HG03025 (cell line): ENCODE results near the gene DCAF5.
"Not testable (repeated sequence)": the region's sequence is repeated elsewhere in the genome, so short reads cannot be mapped to it uniquely, and the experiment has no call there.

Experiments
- ATAC-seq: cut with Tn5 transposase; IDR thresholded peaks from one replicate; pipeline ENCODE4 v1.9.1; 2021; ENCODE audit warnings: mild to moderate bottlenecking, moderate library complexity; ENCODE audit not compliant: unreplicated experiment, low FRiP score

The DCAF5 gene, protein sequence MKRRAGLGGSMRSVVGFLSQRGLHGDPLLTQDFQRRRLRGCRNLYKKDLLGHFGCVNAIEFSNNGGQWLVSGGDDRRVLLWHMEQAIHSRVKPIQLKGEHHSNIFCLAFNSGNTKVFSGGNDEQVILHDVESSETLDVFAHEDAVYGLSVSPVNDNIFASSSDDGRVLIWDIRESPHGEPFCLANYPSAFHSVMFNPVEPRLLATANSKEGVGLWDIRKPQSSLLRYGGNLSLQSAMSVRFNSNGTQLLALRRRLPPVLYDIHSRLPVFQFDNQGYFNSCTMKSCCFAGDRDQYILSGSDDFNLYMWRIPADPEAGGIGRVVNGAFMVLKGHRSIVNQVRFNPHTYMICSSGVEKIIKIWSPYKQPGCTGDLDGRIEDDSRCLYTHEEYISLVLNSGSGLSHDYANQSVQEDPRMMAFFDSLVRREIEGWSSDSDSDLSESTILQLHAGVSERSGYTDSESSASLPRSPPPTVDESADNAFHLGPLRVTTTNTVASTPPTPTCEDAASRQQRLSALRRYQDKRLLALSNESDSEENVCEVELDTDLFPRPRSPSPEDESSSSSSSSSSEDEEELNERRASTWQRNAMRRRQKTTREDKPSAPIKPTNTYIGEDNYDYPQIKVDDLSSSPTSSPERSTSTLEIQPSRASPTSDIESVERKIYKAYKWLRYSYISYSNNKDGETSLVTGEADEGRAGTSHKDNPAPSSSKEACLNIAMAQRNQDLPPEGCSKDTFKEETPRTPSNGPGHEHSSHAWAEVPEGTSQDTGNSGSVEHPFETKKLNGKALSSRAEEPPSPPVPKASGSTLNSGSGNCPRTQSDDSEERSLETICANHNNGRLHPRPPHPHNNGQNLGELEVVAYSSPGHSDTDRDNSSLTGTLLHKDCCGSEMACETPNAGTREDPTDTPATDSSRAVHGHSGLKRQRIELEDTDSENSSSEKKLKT

DNA sequence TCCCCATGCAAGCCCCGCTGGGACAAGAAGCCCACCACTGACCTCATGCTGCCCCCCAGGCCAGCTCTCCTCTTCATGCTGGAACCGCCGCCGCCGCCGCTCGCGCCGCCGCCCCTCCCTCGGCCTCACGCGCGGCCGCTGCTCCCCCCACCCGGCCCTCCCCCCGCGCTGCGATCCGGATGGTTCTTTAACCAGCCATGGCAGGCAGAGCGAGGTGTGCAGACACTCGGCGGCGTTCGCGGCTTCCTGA lies at the start of gene DCAF5:
TSS of gene DCAF5 (minus strand) at position 218 of the 250 bp plus-strand sequence. CDS start at position 77, 141 bp downstream.
- no peak for ATAC-seq

DNA sequence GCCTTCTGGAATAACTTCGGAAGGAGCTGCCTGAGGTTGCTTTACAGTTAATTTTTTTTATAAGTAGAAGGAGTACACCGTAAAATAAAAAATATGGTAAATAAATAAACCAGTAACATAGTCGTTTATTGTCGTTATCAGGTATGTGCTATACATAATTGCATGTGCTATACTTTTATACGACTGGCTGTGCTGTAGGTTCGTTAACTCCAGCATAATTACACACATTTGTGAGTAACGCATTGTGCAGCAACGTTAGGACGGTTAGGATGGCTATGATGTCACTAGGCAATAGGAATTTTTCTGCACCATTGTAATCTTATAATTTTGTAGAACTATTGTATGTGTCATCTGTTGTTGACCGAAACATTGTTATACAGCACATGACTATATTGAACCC lies 46.9 kb upstream of the DCAF5 start:
- ATAC-seq: no peak

DNA sequence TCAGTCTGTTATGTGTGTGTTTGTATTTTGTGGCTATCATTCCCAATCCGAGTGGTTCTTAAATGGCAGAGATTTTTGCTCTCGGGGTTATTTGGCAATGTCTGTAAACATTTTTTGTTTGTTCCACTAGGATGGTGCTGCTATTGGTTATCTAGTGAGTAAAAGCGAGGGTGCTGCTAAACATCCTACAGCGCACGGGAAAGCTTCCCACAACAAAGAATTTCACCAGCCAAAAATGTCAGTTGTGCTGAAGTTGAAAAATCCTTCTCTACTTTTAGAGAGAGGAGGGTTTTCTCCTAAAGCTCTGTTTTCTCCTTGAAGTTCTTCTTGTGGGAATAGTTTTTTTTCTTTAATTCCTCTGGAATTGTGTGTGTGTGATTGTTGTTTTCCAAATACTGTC lies 40.8 kb upstream of the DCAF5 start:
- no peak for ATAC-seq

DNA sequence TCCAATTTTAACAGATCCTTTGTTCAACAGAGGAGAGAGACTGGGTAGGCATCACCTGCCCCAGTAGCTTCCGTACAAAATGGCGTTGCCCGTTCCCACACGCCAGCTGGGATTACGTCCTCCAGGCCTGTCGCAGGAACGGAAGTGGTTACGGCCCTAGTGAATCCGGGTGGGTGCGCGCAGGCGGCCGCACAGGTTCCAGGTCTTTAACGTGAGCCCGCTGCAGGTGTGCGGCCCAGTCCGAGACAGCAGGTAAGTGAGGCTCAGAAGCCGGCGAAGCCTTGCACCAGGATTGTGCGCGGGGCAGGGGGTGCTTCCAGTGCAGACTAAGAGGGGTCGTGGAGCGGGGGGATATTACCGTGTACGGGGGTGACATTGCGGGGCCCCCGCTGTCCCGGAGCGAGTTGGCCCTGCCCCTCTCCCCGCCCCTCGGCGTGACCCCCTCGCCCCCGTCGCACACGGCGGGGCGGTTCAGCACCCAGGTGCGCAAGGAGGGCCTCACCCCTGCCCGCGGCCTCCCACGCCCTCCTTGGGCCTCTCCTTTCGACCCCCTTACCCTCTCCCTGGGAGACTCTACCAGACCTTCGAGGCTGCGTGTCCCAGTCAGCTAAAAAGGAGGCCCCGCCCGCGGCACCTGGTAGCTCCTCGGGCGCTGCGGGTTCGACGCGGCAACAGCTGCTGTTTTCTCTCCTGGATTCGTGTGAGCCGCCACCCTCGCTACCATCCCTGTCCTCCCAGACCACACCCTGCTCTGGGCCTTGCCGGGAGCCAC lies 38.6 kb upstream of the DCAF5 start, which contains the start of gene EXD2:
TSS of gene EXD2 (plus strand) at position 159 of the 772 bp plus-strand sequence. CDS start 17,973 bp downstream, outside the sequence.
- peak; percentile 95 for ATAC-seq

DNA sequence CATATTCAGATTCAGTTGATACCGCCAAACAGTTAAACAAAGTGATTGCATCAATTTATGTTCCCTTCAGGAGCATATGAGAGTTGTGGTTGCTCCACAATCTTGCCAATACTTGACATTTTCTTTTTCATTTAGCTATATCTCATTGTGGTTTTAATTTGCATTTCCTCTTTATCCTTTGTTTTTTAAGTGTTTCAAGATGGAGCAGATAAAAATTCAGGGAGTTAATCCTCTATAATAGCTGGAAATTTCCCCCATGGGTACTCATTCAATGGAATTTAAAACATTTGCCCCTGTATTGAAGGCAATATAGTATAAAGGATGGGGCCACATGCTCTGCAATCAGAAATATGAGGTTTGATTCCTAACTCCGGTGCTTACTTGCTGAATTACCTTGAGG lies 37.3 kb upstream of the DCAF5 start:
- ATAC-seq: no peak

DNA sequence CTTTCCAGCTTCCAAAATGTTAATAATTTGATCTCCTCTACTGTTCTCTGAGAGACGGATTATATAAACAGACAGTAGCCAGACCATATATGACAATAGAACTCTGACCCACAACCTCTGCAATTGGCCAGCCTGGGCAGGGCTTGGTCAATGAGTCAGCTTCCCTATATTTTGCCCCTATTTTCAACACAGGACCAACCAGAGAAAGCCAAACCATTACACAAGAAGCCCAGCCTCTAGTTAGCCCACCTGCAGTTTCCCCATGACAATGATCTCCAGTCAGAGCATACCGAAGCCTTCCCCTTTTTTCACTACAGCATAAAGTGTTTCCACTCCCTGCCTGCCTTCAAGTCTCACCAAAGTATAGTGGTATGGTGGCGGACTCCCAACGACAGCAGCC lies 30.8 kb upstream of the DCAF5 start:
- ATAC-seq: no peak

DNA sequence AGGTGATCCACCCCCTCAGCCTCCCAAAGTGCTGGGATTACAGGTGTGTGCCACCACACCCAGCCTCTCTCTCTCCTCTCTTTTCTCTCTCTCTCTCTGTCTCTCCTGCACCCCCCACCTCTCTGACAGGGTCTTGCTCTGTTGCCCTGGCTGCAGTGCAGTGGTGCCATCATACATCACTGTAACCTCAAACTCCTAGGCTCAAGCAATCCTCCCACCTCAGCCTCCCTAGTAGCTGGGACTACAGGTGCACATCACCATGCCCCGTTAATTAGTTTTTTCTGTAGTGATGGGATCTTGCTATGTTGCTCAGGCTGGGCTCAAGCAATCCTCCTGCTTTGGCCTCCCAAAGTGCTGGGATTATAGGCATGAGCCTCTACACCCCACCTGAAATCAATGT lies 29.7 kb upstream of the DCAF5 start:
- not testable (repeated sequence) for ATAC-seq

DNA sequence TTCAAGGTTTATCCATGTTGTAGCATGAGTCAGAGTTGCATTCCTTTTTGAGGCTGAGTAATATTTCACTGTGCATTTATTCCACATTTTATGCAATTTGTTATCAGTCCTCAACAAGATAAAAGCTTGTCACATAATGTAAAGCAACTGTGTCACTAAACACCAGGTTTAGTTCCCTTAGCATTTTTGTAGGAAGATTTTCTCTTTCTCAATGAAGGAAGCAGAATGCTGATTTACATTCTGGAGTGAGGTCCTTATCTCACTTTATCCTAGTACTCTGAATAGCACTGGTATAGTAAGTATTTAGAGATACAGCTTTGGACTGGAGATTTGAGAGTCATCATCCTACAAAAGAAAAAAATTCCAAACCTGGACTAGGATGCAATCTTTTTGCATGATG lies 28.6 kb upstream of the DCAF5 start:
- ATAC-seq: no peak

DNA sequence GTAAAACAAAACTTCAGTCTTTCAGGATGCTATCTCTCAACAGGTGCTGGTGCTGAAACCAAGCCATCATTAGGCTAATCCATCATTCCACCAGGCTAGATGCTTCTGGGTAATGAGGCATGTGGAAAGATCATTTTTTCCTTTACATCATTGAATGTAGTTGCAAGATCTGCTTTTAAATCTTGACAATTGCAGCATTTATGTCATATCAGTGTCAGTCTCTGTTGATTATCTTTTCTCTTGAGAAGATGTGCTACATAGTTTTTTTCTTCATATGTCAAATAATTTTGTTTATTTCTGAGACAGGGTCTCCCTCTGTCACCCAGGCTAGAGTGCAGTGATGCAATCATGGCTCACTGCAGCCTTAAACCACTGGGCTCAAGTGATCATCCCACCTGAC lies 22.2 kb upstream of the DCAF5 start:
- no peak for ATAC-seq

DNA sequence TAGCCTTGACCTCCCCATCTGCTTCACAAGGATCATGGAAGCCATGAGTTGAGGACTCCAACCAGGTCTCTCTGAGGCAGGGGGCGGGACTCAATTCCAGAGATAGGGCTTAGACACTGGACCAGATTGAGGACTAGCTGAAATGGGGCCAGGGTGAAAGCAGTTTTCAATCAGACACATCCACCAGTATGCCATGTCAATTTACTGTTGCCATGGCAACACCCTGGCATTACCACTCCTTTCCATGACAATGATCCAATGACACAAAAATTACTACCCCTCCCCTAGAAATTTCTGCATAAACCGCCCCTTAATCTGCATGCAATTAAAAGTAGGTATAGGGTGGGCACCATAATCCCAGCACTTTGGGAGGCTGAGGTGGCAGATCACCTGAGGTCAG lies 18.6 kb upstream of the DCAF5 start:
- no peak for ATAC-seq

DNA sequence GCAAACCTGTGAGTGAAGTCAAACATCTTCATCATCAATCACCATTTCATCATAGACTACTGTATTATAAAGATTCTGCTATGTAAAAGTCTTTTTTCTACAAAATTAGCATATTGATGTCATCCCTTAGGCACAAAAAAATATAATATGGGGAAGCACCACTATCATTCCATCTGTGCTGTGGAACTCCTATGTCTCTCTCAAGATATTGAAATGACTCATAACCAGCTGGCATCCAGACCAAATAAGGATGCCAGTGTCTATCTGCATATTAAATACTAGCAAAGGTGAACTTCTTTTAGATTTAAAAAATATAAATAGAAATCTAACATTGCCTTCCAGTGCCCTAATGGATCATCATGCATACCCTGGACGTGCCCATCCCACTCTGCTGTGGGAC lies 17.9 kb upstream of the DCAF5 start:
- no peak for ATAC-seq

DNA sequence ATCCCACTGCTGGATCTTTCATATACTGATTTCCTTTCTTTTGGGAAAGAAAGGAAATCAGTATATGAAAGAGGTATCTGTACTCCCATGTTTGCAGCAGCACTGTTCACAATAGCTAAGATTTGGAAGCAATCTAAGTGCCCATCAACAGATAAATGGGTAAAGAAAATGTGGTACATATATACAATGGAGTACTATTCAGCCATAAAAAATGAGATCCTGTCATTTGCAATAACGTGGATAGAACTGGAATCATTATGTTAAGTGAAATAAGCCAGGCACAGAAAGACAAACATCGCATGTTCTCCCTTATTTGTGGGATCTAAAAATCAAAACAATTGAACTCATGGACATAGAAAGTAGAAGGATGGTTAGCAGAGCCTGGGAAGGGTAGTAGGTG lies 12.9 kb upstream of the DCAF5 start:
- not testable (repeated sequence) for ATAC-seq

DNA sequence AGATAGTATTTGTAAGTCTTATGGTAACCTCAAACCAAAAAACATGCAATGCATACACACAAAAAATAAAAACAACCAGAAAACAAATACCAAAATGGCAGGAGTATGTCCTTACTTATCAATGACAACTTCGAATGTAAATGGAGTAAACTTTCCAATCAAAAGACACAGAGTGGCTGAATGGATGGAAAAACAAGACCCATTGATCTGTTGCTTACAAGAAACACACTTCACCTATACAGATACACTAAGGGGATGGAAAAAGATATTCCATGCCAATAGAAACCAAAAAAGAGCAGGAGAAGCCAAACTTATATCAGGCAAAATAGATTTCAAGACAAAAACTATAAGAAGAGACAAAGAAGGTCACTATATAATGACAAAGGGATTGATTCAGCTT lies 8.7 kb upstream of the DCAF5 start:
- ATAC-seq: no peak

DNA sequence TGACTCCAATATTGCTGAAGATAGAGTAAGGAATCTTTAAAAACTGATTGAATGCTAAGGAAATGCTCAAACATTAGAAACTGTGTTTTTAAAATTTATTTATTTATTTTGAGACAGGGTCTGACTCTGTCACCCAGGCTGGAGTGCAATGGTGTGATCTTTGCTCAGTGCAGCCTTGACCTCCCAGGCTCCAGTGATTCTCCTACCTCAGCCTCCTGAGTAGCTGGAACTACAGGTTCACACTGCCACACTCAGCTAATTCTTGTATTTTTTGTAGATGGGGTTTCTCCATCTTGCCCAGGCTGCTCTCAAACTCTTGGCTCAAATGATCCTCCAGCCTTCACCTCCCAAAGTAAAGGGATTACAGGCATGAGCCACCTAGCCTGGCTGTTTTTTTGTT lies 3.3 kb upstream of the DCAF5 start:
- no peak for ATAC-seq

DNA sequence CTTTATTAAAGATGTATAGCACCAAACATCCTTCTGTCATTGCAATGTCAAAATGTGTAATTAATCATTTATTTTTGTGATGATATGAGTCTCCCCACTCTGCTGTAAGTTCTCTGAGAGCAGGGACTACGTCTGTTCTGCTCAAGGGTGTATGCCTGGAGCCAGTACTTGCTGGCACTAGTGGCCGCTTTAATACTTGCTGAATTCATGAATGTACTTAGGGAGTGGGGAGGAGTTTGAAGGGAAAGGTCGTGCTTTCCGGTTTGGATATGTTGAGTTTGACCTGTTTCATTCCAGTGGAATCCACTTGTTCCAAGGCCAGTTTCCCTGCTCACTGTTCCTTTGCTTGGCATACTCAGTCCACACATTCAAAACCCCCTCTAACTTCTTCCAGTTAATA lies 1.9 kb upstream of the DCAF5 start:
- ATAC-seq: no peak

DNA sequence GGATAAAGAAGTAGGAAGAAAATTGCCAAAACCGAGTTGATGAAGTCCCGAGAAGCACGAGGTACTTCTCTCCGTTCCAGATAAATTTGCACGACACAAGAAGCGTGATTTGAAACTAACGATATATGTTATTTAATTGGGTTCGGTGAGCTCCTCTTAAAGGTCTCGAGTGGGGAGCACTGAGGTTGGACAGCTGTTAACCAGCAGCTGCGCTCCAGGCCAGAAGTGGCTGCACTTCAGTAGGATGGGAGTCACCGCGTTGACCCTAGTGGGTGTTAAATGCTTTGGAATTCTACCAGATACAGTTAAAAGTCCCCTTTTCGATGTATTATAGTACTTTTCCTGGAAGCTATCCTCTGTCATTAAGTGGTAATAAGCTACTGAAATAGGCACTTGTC lies 953 bp upstream of the DCAF5 start:
- no peak for ATAC-seq

DNA sequence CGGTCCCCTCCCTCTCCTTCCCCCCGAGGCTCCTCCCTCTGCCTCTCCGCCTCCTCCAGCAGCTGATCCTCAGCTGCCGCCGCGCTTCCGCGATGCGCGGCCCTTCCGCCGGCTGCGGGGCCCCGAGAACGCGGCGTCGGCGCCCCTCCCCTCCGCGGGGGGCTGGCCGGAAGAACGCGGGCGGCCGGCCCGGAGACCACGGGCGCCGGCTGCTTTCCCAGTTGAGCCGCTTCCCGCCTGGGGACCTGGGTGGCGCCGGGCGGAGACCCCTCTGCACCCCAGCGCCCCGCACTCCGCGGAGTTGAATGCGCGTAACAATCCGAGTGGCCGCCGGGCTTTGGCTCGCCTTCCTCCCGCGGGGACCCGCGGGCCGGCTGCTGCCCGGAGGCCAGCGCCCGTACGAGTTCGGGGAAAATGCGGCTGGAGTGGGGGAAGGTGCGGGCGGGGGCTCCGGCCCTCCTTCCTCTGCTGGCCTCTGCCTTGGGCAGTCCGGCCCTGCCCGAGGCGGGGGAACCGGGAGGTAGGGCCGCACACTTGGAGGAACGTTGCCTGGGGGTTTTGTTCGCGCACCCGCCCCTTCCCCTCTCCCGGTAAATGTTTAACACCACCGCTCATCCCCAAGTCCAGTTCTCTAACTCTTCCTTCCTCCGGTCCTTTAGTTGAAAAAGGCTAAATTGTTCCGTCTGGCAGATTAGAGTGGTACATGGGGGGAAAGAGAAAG lies 393 bp upstream of the DCAF5 start:
- peak; percentile 75 for ATAC-seq

DNA sequence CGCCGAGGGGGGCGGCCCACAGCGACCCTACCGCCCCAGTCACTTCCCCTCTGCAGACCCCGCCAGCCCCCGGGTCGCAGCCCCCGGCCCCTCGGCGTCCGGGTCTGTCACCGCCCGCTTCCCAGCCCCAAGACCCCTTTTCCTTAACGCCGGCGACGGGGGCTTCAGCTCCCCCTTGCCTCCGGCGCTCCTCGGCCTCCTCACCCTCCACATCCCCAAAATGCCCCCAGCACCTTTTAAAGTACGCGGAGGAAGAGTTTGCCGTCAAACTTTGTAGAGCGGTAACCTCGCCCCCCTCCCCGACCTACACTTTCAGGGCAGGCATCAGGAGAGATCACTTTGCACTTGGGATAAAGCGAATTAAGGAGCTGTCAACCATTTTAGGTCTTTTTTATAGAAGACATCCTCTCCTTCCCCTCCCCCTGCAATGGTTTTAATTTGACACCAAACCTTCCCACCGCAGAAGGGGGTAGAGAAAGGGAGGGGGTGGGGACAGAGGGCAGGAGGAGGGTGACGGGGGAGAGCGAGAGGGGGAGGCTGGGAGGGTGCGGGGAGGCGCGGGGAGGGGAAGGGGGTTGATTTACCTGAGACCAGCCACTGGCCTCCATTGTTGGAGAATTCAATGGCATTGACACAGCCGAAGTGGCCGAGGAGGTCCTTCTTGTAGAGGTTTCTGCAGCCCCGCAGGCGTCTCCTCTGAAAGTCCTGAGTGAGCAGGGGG lies 578 bp downstream of the DCAF5 start:
- no peak for ATAC-seq

DNA sequence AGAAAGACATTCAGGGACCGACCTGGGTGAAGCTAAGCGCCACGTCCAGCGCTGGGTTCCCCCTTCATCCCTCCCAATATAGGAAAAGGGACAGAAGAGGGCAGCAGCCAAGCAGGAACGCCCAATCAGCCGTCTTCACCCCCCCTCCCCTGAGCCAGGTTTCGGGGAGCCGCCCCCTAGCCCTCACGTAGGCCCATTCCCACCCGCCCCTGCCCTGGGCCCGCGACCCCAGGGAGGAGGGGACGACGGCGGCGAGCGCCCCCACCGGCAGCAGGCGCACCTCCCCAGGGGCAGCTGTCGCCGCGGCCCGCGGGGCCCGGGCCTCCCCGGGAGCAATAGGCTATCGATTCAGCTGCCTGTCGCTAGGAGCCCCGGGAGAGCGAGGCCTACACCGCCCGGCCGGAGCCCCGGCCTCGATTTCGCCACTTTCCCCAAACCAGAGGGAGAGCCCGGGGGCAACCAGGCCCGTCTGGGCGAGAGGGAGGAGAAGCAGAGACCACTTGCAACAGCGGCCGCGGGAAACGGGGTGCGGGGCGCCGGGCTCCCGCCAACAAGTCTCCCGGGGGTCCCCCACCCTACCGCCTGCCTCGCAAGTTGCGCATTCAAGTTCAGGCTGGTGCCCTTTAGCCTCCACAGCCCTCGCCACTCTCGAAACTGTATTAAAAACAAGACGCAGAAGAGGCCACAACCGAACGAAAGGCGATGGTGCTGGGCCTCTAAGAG lies 1.3 kb downstream of the DCAF5 start:
- no peak for ATAC-seq
